ENCODE measurements around the gene FADD. TPM values are rescaled to one million over a fixed set of nuclear protein-coding genes. Genes with fewer than 3 reads are reported as not detected.

The FADD gene
- total RNA-seq, 1 donor, result 53.2 TPM

DNA sequence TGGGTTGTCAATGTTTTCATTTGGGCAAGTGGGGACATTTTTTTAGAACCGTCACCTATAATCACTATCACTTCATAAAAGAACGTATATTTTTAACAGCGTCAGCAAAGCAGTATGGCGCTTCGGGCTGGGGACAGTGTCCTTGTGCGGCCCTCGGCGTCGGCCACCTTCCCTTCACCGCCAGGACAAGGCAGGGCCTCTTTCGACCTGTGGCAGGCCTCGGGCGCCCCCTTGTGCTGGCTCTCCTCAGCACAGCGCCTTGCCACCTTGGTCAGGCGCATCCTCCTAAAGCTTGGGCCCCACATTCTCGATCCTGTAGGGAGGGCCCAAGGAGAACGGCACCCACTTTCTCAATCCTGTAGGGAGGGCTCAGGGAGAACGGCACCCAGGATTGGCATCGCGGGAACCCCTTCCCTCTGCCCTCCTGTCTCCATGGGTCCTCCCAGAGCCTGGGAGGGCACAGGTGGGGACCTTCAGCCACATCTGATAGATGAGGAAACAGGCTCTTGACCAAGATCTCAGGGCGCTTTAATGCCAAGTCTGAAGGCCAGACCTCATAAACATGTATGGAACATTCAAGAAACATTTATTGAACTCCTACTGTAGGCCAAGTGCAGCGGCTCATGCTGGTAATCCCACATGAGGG is 11.5 kb upstream of the FADD start:
- H3K36me3 ChIP-seq (ENCODE audit: insufficient read depth, low read length), result no peaks in the 10 kb centered on the region
- H2AFZ ChIP-seq (ENCODE audit: low read length), result no peak overlapping the region
- H3K27ac ChIP-seq (ENCODE audit: low read depth, low read length), result no peak overlapping the region
- DNase-seq (ENCODE audit: insufficient read length, low spot score, missing footprints), result peak; percentile 94
- no peaks in the 10 kb centered on the region for H3K79me2 ChIP-seq (ENCODE audit: insufficient read depth, low read length)
- H3K9me3 ChIP-seq (ENCODE audit: low read depth, low read length), result no peaks in the 10 kb centered on the region
- TF ChIP-seq, protein P1, sequence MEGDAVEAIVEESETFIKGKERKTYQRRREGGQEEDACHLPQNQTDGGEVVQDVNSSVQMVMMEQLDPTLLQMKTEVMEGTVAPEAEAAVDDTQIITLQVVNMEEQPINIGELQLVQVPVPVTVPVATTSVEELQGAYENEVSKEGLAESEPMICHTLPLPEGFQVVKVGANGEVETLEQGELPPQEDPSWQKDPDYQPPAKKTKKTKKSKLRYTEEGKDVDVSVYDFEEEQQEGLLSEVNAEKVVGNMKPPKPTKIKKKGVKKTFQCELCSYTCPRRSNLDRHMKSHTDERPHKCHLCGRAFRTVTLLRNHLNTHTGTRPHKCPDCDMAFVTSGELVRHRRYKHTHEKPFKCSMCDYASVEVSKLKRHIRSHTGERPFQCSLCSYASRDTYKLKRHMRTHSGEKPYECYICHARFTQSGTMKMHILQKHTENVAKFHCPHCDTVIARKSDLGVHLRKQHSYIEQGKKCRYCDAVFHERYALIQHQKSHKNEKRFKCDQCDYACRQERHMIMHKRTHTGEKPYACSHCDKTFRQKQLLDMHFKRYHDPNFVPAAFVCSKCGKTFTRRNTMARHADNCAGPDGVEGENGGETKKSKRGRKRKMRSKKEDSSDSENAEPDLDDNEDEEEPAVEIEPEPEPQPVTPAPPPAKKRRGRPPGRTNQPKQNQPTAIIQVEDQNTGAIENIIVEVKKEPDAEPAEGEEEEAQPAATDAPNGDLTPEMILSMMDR (IDR thresholded peaks at IDR 0.05; ENCODE audit: extremely low read depth, low read depth, low read length), result peak; percentile 89
- no peaks in the 10 kb centered on the region for H4K20me1 ChIP-seq (ENCODE audit: insufficient read depth, low read length)
- H3K4me3 ChIP-seq (ENCODE audit: insufficient read depth, low read length), result no peak overlapping the region
- no peak overlapping the region for H3K4me2 ChIP-seq (ENCODE audit: insufficient read depth, low read length)
- peaks cover 6% of the 10 kb centered on the region for H3K4me1 ChIP-seq (ENCODE audit: insufficient read depth, low read length)
- peaks cover 12% of the 10 kb centered on the region for H3K27me3 ChIP-seq (ENCODE audit: insufficient read depth, low read length)

DNA sequence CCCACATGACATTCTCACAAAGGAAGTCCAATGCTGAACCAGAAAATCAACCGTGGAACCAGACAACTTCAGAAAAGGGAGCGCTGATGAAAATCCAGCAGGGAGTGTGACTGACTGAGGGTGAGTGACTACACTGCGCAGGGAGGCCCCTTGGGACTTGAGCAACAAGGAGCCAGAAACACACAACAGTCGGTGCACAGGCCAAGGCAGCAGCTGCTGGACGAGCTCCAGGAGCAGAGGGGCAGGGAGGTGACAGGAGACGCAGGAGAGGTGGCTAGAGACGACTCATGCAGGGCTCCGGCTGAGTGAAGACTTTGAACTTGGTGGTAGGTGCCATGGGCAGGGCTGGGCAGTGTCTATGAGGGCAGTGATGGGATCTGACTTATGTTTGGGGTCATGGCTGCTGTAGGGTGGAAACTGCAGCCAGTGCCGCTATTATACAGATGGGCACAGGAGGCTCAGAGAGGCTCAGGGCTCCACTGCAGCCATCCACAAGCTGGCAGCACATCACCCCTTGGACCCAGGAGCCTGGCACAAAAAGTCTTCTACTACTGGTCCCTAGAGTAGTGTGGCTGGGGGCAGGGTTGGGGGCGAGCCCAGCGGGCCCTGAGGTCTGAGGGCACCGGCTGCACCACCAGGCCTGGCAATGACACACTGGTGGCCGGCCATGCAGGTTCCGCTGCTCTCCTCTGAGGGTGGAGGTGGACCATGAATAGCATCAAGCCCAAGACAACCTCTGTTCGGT is 10.3 kb upstream of the FADD start:
- DNase-seq (ENCODE audit: insufficient read length, low spot score, missing footprints), result peak; percentile 13
- H3K36me3 ChIP-seq (ENCODE audit: insufficient read depth, low read length), result no peaks in the 10 kb centered on the region
- H4K20me1 ChIP-seq (ENCODE audit: insufficient read depth, low read length), result no peaks in the 10 kb centered on the region
- peaks cover 6% of the 10 kb centered on the region for H3K4me1 ChIP-seq (ENCODE audit: insufficient read depth, low read length)
- no peaks in the 10 kb centered on the region for H3K9me3 ChIP-seq (ENCODE audit: low read depth, low read length)
- no peak overlapping the region for H3K27ac ChIP-seq (ENCODE audit: low read depth, low read length)
- TF ChIP-seq, protein P1 (IDR thresholded peaks at IDR 0.05; ENCODE audit: extremely low read depth, low read depth, low read length), result no peak
- H3K4me2 ChIP-seq (ENCODE audit: insufficient read depth, low read length), result no peak overlapping the region
- H2AFZ ChIP-seq (ENCODE audit: low read length), result no peak overlapping the region
- no peaks in the 10 kb centered on the region for H3K79me2 ChIP-seq (ENCODE audit: insufficient read depth, low read length)
- H3K4me3 ChIP-seq (ENCODE audit: insufficient read depth, low read length), result no peak overlapping the region
- peaks cover 8% of the 10 kb centered on the region for H3K27me3 ChIP-seq (ENCODE audit: insufficient read depth, low read length)

DNA sequence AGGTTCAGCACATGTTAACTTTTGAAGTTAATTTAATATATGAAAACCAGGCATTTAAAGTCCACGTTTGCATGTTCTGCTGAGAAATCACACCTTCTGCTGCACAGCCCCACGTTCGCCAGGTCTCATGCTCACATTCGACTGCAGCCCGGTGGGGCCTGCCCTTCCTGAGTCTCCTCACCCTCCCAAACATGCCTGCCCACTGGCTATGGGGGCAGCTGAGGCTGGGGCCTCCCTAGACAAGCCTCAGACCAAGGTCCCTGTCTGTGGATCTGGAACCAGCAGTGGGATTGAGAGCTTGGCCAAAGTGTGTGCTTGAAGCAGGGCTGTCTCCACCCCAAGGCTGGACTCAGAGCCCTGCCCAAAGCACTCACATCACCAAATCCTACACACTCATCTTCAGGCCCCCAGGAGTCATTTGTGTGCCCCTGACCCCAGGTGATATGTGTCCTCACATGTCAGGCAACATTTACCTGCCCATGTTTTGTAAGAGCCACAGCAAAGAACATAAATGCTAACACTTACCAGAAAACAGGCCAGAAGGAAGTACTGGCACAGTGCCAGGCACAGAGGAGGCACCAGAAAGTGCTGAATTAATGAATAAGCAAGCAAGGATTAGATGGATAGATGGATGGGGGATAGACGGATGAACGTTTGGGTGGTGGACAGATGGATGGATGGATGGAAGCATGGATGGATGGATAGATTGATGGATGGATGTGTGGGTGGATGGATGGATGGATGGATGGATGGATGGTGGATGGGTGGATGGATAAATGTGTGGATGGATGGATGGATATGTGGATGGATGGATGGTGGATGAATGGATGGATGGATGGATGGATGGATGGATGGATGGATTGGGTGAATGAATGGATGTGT is 9.4 kb upstream of the FADD start:
- H3K4me1 ChIP-seq (ENCODE audit: insufficient read depth, low read length), result peaks cover 6% of the 10 kb centered on the region
- no peak overlapping the region for H3K27ac ChIP-seq (ENCODE audit: low read depth, low read length)
- no peaks in the 10 kb centered on the region for H3K79me2 ChIP-seq (ENCODE audit: insufficient read depth, low read length)
- TF ChIP-seq, protein P1 (IDR thresholded peaks at IDR 0.05; ENCODE audit: extremely low read depth, low read depth, low read length), result no peak
- peaks cover 4% of the 10 kb centered on the region for H3K27me3 ChIP-seq (ENCODE audit: insufficient read depth, low read length)
- peak; percentile 79 for DNase-seq (ENCODE audit: insufficient read length, low spot score, missing footprints)
- no peak overlapping the region for H3K4me2 ChIP-seq (ENCODE audit: insufficient read depth, low read length)
- no peak overlapping the region for H3K4me3 ChIP-seq (ENCODE audit: insufficient read depth, low read length)
- no peaks in the 10 kb centered on the region for H3K9me3 ChIP-seq (ENCODE audit: low read depth, low read length)
- no peaks in the 10 kb centered on the region for H4K20me1 ChIP-seq (ENCODE audit: insufficient read depth, low read length)
- no peak overlapping the region for H2AFZ ChIP-seq (ENCODE audit: low read length)
- H3K36me3 ChIP-seq (ENCODE audit: insufficient read depth, low read length), result no peaks in the 10 kb centered on the region

All from osteoblast (primary cell).